Measurements from ENCODE around the gene ECT2L. TPM values are rescaled to one million over a fixed set of nuclear protein-coding genes. Genes with fewer than 3 reads are reported as not detected.
A peak's percentile ranks its signal among the peaks of the same experiment; 100 is the strongest.

The ECT2L gene
- polyA plus RNA-seq, 2 of the 4 experiments (the other 2 are of a cell fraction): 0.01 TPM; not detected in 1

GRCh38 chr6:138787138-138787537 lies 8.7 kb upstream of the ECT2L start:
- WGBS (ENCODE audit: missing lambda C conversion rate): 86% methylated on average over 1 of the region's 1 CpG
- ATAC-seq (no peak), FAIRE-seq (no peak), DNase-seq (ENCODE audit: low read depth in 1 of 2, low spot score in 1 of 2) (no peak)
- peaks cover 5% of the 10 kb centered on the region; the same call in 2 of the 3 replicates for H3K4me1 ChIP-seq
- no peak overlapping the region for H3K4me2 ChIP-seq
- H3K9me3 ChIP-seq: no peaks in the 10 kb centered on the region
- POLR2A ChIA-PET: no interaction called here
- TF ChIP-seq MAFK (IDR thresholded peaks at IDR 0.05; ENCODE audit: partially characterized antibody) (peak; percentile 29), TP53 (CRISPR knock-in tag; IDR thresholded peaks at IDR 0.05) (no peak), NR3C1 (IDR thresholded peaks at IDR 0.05) (no peak)
- CTCF ChIA-PET: no interaction called here
- no peak overlapping the region for H3K4me3 ChIP-seq
- H3K27ac ChIP-seq: no peak overlapping the region

GRCh38 chr6:138796771-138797170 lies 884 bp downstream of the ECT2L start:
- no peak for TF ChIP-seq ATOH8 (CRISPR knock-in tag; IDR thresholded peaks at IDR 0.05; ENCODE audit: low read depth)
- no peak for TF ChIP-seq CBX2 (IDR thresholded peaks at IDR 0.05; ENCODE audit: borderline replicate concordance, low read depth)
- no peak for TF ChIP-seq MAX (IDR thresholded peaks at IDR 0.05)
- TF ChIP-seq POLR2A (IDR thresholded peaks at IDR 0.05; ENCODE audit: low read length): no peak
- no peak for TF ChIP-seq TFCP2L1 (CRISPR knock-in tag; IDR thresholded peaks at IDR 0.05)
- no peak for TF ChIP-seq JUN (IDR thresholded peaks at IDR 0.05)
- no peak for TF ChIP-seq ELK1 (IDR thresholded peaks at IDR 0.05; ENCODE audit: low read depth, low read length)
- no peak for TF ChIP-seq KDM1A (IDR thresholded peaks at IDR 0.05; ENCODE audit: low read depth)
- no peak for TF ChIP-seq HDAC2 (IDR thresholded peaks at IDR 0.05)
- TF ChIP-seq EHF (CRISPR knock-in tag; IDR thresholded peaks at IDR 0.05): no peak
- Histone ChIP-seq H3K4me2 (no peak overlapping the region), H3K9me3 (no peaks in the 10 kb centered on the region), H3K4me1 (no peaks in the 10 kb centered on the region), H3K27ac (no peak overlapping the region), H3K4me3 (no peak overlapping the region)
- ATAC-seq: no peak
- POLR2A ChIA-PET: no interaction called here
- FAIRE-seq: no peak
- CTCF ChIA-PET: no interaction called here
- 59% methylated on average over 2 of the region's 2 CpGs for WGBS (ENCODE audit: missing lambda C conversion rate)
- DNase-seq (ENCODE audit: low read depth in 1 of 2, low spot score in 1 of 2): no peak

- FAIRE-seq (no peak), ATAC-seq (no peak), DNase-seq (ENCODE audit: low read depth in 1 of 2, low spot score in 1 of 2) (no peak)
- WGBS (ENCODE audit: missing lambda C conversion rate): 34% methylated on average over 4 of the region's 4 CpGs
- Histone ChIP-seq H3K9me3 (no peaks in the 10 kb centered on the region), H3K4me1 (no peaks in the 10 kb centered on the region), H3K4me3 (no peak overlapping the region), H3K27ac (no peak overlapping the region), H3K4me2 (no peak overlapping the region)
- CTCF ChIA-PET: no interaction called here
- POLR2A ChIA-PET: no interaction called here
- TF ChIP-seq ESRRA (IDR thresholded peaks at IDR 0.05; ENCODE audit: borderline replicate concordance, low read length) (no peak), FOSB (CRISPR knock-in tag; IDR thresholded peaks at IDR 0.05) (no peak), USF2 (IDR thresholded peaks at IDR 0.05) (no peak), E2F6 (IDR thresholded peaks at IDR 0.05; ENCODE audit: borderline replicate concordance, low read depth) (no peak), CBX2 (IDR thresholded peaks at IDR 0.05; ENCODE audit: borderline replicate concordance, low read depth) (no peak), PBX3 (IDR thresholded peaks at IDR 0.05) (no peak), REST (IDR thresholded peaks at IDR 0.05) (no peak), CHD2 (IDR thresholded peaks at IDR 0.05; ENCODE audit: low read length, partially characterized antibody) (no peak), JUNB (IDR thresholded peaks at IDR 0.05) (no peak), SMC3 (IDR thresholded peaks at IDR 0.05) (no peak), BCL3 (IDR thresholded peaks at IDR 0.05) (no peak)
Observed at GRCh38 chr6:138797806-138798446, 2.0 kb downstream of the ECT2L start.

Measured in A549 (cell line).